ENCODE results near the gene DHRSX.
"Not testable (repeated sequence)": the region's sequence is repeated elsewhere in the genome, so short reads cannot be mapped to it uniquely, and the experiment has no call there.

DHRSX gene

DNA sequence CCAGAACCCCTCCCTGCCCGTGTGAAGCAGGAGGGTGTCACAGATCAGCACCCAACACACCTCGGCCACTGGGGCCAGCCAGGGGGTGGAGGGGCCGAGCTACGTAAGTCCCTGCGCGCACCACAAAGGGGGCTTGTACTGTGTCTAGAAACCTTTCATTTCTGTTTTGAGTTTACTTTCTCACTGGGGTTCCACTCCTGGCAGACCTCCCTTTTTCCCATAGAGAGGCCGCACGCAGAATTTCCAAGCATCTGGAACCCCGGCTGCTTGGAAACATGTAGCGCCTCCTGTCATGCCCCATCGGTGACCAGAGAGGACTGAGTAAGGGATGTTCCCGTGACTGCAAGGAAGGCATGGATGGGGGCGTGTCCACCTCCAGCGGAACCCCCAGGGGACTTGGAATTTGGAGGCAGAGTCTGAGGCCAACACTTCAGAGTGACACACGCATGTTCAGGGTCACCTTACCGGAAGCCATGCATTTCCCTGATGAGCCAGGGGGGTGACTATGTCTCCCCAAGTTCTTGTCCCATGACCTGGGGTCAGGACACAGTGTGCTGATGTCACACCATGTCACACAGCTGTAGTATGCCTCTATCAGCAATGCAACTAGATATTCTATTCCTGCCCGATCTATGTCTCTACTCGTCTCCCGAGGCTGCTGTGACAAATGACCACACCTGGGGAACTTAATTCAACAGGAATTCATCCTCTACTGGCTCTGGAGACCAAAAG, 105.3 kb downstream of the DHRSX start:
- DNase-seq (no peak), ATAC-seq (no peak)

GRCh38 chrX:2391869-2392606, 108.7 kb downstream of the DHRSX start:
- ATAC-seq, result no peak
- DNase-seq, result no peak

- DNase-seq (no peak), ATAC-seq (no peak)
Observed at GRCh38 chrX:2390754-2391153, 110.0 kb downstream of the DHRSX start.

DNA sequence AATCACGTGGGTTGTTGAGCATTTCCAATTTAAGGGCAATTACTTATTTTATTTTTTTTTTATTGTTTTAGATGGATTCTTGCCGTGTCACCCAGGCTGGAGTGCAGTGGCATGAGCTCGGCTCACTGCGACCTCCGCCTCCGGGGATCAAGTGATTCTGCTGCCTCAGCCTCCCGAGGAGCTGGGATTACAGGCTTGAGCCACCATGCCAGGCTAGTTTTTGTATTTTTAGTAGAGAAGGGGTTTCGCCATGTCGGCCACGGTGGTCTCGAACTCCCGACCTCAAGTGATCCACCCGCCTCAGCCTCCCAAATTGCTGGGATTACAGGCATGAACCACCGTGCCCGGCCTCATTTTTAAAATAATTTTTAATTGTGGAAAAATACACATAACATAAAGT, 111.0 kb downstream of the DHRSX start:
- ATAC-seq, DNase-seq: not testable (repeated sequence)

DNA sequence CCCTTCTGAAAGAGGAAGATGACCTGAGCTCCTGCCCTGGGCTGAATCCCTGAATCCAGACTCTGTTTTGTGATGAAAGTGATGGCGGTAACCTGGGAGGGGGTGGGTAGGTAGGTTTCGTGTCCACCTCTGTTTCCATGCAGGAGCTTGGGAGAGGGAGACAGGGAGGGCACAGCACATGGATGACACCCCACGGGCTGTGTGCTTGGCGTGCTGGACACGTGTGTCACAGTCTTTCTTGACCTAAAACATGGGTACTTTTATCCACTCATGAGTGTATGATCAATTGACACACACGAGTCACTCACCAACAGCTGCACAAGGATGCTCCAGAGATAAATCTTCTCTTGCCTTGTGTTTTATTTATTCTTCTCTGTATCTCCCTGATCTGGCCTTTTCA, 111.5 kb downstream of the DHRSX start:
- ATAC-seq, result no peak
- DNase-seq, result no peak

GRCh38 chrX:2388669-2389068, 112.1 kb downstream of the DHRSX start:
- no peak for DNase-seq
- ATAC-seq, result no peak

- no peak for ATAC-seq
- DNase-seq, result no peak
Observed at GRCh38 chrX:2387614-2388239, 113.0 kb downstream of the DHRSX start.

GRCh38 chrX:2385224-2385623, 115.6 kb downstream of the DHRSX start:
- no peak for ATAC-seq
- DNase-seq, result no peak

DNA sequence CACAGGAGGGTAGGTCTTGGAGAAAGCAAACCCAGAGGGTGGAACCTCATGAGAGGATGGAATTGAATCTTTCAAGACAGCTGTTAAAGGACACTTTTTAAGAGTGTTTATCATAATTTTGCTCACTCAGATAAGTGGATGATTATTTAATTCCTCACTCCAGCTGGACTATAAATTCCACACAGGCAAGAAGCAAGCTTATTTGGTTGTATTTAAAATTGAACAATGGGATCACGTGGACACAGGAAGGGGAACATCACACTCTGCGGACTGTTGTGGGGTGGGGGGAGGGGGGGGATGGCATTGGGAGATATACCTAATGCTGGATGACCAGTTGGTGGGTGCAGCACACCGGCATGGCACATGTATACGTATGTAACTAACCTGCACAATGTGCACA, 116.3 kb downstream of the DHRSX start:
- DNase-seq (no peak), ATAC-seq (no peak)

- ATAC-seq (no peak), DNase-seq (no peak)
Observed at GRCh38 chrX:2383735-2384134, 117.0 kb downstream of the DHRSX start.

DNA sequence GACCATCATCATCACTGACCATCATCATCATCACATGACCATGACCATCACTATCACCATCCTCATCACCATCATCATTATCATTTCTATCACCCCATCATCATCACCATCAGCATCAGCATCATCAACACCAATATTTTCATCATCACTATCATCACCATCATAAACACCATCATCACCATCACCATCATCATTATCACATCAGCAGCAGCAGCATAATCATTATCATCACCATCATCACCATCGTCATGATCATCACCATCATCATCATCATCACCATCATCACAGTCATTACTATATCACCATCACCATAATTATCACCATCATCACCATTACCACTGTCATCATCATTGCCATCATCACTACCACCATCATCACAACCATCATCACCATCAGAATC, 117.6 kb downstream of the DHRSX start:
- DNase-seq, result no peak
- no peak for ATAC-seq

GRCh38 chrX:2382433-2383048, 118.2 kb downstream of the DHRSX start:
- not testable (repeated sequence) for DNase-seq, ATAC-seq

DNA sequence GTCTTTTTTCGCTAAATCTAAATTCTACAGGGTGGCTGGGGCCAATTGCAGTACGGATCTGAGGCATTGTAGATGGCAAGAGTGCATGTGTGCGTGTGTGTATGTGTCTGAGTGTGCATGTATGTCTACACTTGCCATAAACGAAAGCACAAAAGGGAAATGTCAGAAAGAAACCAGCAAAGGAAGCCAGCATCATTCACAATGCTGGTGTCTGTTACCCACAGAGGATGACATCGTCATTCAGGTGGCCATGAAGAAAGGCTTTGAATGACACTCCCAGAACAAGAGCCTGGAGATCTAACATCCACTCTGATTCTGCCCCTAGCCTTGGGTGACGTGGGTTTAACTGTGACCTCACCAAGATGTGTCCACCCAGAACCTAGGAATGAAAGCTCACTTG, 124.6 kb downstream of the DHRSX start:
- no peak for DNase-seq
- ATAC-seq, result no peak

GRCh38 chrX:2374086-2374485, 126.7 kb downstream of the DHRSX start:
- no peak for DNase-seq
- ATAC-seq, result no peak

GRCh38 chrX:2373615-2374014, 127.2 kb downstream of the DHRSX start:
- DNase-seq (no peak), ATAC-seq (no peak)

DNA sequence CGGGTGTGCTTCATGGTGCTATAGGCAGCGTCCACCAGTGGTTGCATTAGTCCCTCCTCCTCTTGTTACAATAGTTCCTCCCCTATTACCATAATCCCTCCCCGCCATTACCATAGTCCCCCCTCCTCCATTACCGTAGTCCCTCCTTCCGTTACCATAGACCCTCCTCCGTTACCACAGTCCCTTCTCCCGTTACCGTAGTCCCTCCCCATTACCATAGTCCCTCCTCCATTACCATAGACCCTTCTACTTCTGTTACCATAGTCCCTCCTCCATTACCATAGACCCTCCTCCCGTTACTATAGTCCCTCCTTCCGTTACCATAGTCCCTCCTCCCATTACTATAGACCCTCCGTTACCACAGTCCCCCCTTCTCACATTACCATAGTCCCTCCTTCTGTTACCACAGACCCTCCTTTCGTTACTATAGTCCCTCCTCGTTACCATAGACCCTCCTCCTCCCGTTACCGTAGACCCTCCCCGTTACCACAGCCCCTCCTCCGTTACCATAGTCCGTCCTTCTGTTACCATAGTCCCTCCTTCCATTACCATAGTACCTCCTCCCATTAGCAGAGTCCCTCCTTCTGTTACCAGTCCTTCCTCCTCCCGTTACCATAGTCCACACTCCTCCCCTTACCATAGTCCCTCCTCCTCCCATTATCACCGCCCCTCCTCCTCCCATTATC, 129.6 kb downstream of the DHRSX start:
- ATAC-seq (no peak), DNase-seq (no peak)

- ATAC-seq (no peak), DNase-seq (no peak)
Observed at GRCh38 chrX:2370456-2370855, 130.3 kb downstream of the DHRSX start.

GRCh38 chrX:2369206-2369605, 131.6 kb downstream of the DHRSX start:
- no peak for ATAC-seq
- DNase-seq, result no peak

DNA sequence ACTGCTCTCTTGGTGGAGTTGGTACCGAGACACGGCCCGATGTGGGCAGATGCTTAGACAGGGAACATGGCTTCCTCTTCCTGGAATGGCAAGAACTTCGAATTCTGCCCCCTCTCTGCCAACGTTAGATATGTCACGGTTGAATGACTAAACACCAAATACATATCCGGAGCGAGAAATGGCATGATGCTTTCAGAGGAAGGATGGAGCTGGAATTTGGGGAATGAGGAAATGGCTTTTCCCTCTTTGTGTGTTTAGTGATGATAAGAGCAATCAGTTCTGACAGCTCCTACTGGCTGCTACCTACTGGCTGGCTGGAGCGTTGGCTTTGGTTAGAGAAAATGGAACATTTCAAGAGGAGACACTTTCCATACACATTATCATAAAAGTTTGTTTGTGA, 140.0 kb downstream of the DHRSX start:
- ATAC-seq (no peak), DNase-seq (no peak)

- not testable (repeated sequence) for DNase-seq, ATAC-seq
Observed at GRCh38 chrX:2359522-2359921, 141.3 kb downstream of the DHRSX start.

- DNase-seq (no peak), ATAC-seq (peak; percentile 79)
Observed at GRCh38 chrX:2351999-2352995, 148.5 kb downstream of the DHRSX start.
